DMS53 (cell line): ENCODE measurements around the gene SLC25A45.

Experiments used
- DNase-seq: peaks from one replicate; lab custom pipeline; 2025; lab: John Stamatoyannopoulos, UW

The SLC25A45 gene, protein sequence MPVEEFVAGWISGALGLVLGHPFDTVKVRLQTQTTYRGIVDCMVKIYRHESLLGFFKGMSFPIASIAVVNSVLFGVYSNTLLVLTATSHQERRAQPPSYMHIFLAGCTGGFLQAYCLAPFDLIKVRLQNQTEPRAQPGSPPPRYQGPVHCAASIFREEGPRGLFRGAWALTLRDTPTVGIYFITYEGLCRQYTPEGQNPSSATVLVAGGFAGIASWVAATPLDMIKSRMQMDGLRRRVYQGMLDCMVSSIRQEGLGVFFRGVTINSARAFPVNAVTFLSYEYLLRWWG

GRCh38 chr11:65382033-65382803 lies at the start of gene SLC25A45:
SLC25A45 (minus strand) TSS chr11:65382646; CDS start chr11:65381951, 695 bp downstream.
- peak; percentile 97 for DNase-seq

DNA sequence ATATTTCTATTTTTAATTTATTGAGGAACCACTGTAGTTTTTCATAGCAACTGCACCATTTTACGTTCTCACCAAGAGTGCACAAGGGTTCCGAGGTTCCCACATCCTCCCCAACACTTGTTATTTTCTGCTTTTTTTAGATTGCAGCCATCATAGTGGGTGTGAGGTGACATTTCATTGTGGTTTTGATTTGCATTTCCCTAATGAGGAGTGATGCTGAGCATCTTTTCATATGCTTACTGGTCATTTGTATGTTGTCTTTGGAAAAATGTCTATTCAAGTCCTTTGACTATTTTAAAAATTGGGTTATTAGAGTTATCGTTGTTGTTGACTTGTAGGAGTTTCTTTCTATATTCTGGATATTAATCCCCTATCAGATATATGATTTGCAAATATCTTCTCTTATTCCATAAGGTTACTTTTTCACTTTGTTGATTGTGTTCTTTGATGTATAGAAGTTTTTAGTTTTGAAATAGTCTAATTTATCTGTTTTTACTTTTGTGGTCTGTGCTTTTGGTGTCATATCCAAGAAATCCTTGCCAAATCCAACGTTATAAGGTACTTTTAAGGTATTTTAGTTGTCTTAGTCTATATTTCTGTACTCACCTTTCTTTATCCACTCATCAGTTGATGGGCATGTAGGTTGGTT lies 49.1 kb upstream of the SLC25A45 start:
- no peak for DNase-seq

GRCh38 chr11:65430406-65431217 lies 48.2 kb upstream of the SLC25A45 start:
- peak; percentile 70 for DNase-seq

DNA sequence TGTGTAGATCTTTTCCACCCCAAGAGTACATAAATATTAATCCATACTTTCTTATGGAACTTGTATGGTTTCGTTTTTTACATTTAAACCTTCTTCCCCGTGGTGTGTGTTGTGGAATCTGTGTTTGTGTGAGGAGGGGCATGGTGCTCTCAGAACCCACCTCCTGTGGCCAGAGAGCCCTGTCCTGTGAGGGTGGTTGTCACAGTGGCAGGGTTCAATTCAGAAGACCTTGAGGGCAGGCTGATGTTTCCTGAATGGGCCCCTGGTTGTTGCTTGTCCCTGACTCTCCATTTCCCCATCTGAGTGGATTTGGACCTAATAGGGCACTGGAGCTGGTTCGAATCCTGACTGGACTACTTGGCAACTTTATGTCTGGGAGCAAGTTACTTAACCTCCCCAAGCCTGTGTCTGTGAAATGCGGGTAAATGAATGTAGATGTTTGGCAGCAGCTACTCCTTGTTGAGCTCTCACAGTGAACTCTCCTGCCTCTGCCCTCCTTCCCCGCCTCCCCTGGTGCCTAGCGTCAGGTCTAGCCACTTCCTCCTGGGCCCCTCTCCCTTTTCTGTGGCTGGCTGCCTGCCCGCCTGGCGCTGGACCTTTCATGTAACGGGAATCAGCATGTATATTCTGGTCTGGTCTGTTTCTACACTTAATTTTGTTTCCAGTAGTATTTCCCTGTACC lies 47.4 kb upstream of the SLC25A45 start:
- peak; percentile 83 for DNase-seq

GRCh38 chr11:65429068-65429681 lies 46.7 kb upstream of the SLC25A45 start:
- DNase-seq: peak; percentile 78

DNA sequence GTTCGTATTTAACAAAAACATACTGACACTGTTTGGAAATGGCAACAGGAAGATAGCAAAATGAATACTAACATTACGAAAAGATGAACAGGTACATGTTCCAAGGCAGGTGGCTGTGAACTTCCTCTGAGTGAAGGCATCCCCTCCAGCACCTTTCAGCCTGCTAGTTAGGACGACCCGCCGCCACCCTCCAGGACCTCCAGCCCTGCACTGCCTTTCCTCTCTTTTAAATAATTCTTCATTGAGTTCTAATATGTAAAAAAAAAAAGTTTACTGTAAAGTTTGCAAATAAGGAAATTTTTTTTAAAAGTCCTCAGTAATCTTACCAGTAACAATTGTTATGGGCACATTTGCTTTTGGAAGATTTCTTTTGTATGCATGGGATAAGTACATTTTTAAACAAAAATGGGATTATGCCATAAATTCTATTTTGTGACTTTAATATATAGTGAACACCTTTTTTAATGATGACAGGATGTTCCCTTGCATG lies 46.2 kb upstream of the SLC25A45 start:
- DNase-seq: peak; percentile 87

DNA sequence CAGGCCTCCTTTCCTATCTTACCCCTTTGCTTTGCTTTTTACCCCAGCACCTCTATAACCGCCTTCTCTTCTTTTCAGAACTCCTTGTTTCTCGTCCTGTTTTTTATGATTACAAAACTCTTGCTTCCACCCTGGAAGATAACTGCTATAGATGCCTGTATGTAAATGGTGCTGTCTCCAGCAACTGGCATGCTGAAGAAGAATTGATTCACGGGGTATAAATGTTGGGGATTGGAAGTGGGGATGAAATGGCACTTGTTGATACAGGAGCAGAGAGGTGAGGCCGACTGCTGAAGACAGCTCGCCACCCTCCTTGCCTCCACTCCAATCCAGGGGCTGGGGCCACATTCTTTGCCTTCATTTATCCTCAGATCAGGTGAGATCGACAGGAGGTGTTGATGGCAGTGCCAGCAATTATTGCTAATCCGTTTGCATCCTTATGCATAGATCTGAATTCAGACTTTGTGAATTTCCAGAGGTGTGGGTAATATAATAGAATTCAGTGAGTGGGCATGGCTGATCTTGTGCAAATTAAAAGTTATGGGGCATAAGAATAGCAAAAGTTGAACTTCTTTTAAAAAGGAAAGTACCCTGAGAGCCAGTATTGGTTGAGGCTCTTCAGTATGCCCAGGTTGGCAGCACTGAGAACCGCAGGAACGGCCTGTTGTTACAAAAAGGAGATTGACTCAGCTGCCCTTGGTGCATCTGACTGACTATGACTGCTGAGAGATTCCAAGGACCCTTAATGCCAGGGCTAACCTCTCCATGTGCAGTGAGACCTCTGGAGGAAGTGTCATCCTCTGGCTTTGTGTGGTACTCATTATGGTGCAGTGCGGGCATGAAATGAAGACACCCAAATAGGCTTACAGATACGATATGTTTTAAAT lies 45.5 kb upstream of the SLC25A45 start:
- peak; percentile 88 for DNase-seq

DNA sequence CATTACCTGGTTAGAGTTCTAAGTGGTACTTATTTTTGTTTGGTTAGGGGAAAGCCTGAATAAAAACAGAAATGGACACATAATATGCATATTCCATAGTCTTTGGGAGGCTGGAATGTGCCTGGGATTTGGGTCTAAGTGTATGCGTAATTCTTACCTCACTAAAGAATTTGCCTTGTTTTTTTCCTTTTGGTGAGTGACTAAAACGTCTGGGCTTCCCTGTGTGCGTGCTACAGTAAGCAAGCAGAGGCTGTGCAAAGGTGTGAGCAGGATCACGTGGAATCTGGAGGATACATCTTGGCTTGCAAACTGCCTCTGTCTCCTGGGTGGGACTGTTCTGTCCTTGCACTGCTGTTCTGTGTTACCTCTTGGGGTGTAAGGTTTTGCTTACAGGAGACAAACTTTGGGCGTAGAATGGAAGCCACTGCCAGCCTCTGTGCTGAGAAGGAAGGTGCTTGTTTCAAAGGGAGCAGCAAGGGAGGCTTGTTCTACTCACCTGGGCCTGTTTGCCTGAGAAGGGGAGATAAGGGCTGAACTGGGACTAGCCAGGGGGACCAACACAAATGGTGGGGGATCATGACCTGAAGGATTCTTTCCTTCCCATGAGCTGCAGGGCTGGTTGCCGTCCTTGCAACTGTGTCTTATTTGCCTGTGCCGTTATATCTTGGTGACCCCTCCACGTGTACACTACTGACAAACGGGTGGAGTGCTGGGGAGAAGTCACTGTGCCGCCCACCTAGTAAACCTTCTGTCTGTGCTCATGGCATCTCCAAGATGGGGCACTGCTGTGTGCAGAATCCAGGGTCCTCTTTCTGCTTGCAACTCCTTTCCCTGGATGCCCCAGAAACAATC lies 44.6 kb upstream of the SLC25A45 start:
- DNase-seq: peak; percentile 91

DNA sequence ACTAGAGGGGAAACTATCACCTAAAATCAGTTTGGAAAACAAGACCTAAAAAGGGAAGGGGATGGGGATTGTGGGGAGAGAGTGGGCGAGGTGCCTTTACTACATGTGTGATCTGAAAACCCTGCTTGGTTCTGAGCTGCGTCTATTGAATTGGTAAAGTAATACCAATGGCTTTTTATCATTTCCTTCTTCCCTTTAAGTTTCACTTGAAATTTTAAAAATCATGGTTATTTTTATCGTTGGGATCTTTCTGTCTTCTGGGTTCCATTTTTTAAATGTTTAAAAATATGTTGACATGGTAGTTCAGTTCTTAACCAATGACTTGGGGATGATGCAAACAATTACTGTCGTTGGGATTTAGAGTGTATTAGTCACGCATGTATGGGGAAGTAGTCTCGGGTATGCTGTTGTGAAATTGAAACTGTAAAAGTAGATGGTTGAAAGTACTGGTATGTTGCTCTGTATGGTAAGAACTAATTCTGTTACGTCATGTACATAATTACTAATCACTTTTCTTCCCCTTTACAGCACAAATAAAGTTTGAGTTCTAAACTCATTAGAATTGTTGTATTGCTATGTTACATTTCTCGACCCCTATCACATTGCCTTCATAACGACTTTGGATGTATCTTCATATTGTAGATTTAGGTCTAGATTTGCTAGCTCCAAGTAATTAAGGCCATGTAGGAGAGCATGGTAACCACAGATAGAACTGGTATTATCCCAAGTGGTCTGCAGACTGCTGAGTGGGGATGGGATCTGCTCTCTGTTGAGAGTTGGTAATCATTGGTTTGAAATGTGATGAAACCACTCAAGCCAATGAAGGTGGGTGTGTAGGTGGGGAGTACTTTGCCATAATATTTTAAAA lies 43.8 kb upstream of the SLC25A45 start:
- DNase-seq: peak; percentile 71

DNA sequence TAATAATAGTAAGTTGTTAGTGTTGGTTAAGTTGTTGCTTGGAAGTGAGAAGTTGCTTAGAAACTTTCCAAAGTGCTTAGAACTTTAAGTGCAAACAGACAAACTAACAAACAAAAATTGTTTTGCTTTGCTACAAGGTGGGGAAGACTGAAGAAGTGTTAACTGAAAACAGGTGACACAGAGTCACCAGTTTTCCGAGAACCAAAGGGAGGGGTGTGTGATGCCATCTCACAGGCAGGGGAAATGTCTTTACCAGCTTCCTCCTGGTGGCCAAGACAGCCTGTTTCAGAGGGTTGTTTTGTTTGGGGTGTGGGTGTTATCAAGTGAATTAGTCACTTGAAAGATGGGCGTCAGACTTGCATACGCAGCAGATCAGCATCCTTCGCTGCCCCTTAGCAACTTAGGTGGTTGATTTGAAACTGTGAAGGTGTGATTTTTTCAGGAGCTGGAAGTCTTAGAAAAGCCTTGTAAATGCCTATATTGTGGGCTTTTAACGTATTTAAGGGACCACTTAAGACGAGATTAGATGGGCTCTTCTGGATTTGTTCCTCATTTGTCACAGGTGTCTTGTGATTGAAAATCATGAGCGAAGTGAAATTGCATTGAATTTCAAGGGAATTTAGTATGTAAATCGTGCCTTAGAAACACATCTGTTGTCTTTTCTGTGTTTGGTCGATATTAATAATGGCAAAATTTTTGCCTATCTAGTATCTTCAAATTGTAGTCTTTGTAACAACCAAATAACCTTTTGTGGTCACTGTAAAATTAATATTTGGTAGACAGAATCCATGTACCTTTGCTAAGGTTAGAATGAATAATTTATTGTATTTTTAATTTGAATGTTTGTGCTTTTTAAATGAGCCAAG lies 42.9 kb upstream of the SLC25A45 start:
- DNase-seq: peak; percentile 71

DNA sequence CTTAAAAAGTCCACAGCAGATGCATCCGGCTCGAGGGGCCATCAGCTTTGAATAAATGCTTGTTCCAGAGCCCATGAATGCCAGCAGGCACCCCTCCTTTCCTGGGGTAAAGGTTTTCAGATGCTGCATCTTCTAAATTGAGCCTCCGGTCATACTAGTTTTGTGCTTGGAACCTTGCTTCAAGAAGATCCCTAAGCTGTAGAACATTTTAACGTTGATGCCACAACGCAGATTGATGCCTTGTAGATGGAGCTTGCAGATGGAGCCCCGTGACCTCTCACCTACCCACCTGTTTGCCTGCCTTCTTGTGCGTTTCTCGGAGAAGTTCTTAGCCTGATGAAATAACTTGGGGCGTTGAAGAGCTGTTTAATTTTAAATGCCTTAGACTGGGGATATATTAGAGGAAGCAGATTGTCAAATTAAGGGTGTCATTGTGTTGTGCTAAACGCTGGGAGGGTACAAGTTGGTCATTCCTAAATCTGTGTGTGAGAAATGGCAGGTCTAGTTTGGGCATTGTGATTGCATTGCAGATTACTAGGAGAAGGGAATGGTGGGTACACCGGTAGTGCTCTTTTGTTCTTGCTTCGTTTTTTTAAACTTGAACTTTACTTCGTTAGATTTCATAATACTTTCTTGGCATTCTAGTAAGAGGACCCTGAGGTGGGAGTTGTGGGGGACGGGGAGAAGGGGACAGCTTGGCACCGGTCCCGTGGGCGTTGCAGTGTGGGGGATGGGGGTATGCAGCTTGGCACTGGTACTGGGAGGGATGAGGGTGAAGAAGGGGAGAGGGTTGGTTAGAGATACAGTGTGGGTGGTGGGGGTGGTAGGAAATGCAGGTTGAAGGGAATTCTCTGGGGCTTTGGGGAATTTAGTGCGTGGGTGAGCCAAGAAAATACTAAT lies 42.0 kb upstream of the SLC25A45 start:
- peak; percentile 66 for DNase-seq

DNA sequence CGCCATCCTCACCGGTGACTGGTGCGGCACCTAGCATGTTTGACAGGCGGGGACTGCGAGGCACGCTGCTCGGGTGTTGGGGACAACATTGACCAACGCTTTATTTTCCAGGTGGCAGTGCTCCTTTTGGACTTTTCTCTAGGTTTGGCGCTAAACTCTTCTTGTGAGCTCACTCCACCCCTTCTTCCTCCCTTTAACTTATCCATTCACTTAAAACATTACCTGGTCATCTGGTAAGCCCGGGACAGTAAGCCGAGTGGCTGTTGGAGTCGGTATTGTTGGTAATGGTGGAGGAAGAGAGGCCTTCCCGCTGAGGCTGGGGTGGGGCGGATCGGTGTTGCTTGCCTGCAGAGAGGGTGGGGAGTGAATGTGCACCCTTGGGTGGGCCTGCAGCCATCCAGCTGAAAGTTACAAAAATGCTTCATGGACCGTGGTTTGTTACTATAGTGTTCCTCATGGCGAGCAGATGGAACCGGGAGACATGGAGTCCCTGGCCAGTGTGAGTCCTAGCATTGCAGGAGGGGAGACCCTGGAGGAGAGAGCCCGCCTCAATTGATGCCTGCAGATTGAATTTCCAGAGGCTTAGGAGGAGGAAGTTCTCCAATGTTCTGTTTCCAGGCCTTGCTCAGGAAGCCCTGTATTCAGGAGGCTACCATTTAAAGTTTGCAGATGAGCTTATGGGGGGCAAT lies 41.2 kb upstream of the SLC25A45 start:
- DNase-seq: peak; percentile 68

DNA sequence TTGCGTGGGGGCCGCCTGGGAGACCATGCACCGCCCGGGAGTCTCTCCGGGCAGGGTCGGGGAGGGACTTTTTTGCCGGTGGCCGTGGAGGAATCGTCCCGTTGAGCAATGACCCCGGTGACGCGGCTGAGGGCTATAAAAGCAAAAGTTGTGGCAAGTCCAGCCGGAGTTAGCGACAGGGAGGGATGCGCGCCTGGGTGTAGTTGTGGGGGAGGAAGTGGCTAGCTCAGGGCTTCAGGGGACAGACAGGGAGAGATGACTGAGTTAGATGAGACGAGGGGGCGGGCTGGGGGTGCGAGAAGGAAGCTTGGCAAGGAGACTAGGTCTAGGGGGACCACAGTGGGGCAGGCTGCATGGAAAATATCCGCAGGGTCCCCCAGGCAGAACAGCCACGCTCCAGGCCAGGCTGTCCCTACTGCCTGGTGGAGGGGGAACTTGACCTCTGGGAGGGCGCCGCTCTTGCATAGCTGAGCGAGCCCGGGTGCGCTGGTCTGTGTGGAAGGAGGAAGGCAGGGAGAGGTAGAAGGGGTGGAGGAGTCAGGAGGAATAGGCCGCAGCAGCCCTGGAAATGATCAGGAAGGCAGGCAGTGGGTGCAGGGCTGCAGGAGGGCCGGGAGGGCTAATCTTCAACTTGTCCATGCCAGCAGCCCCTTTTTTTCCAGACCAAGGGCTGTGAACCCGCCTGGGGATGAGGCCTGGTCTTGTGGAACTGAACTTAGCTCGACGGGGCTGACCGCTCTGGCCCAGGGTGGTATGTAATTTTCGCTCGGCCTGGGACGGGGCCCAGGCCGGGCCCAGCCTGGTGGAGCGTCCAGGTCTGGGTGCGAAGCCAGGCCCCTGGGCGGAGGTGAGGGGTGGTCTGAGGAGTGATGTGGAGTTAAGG lies 40.4 kb upstream of the SLC25A45 start, which contains the start of gene NEAT1:
Gene NEAT1 (plus strand): TSS at position 166 of the 883 bp plus-strand sequence.
- DNase-seq: peak; percentile 94
